HCT116 (cell line): ENCODE measurements around the gene AVEN.

Source experiments
- CTCF ChIP-seq, 3 experiments: fragments of 200-600 bp in 1 of 3; sonication (generic) in 1 of 3; IDR thresholded peaks in 2 of 3; conservative IDR thresholded peaks in 1 of 3; 2 replicates each; pipeline ENCODE4 v1.5.1; 2012 to 2017; ENCODE audit warnings: low read depth in 2 of 3, low read length in 2 of 3, antibody characterized with exemption in 1 of 3, borderline replicate concordance in 1 of 3, control low read depth in 1 of 3, mild to moderate bottlenecking in 1 of 3, mixed read lengths in 1 of 3, mixed run types in 1 of 3, moderate library complexity in 1 of 3; ENCODE audit not compliant: insufficient read depth in 1 of 3
- POLR2A ChIP-seq: IDR thresholded peaks from 2 replicates; pipeline ENCODE4 v1.7.0; 2011; ENCODE audit warnings: borderline replicate concordance; ENCODE audit not compliant: insufficient read depth, insufficient read length; ENCODE audit errors: extremely low read depth
- POLR2AphosphoS5 ChIP-seq: IDR thresholded peaks from 2 replicates; pipeline ENCODE4 v1.6.1; 2011; ENCODE audit warnings: mild to moderate bottlenecking, low read depth, low read length, moderate library complexity
- TCF7L2 ChIP-seq: IDR thresholded peaks from 2 replicates; pipeline ENCODE4 v1.7.0; 2011; ENCODE audit warnings: borderline replicate concordance, inconsistent platforms; ENCODE audit not compliant: insufficient read depth, insufficient read length; ENCODE audit errors: extremely low read depth
- YY1 ChIP-seq: IDR thresholded peaks from 2 replicates; pipeline ENCODE4 v1.6.1; 2011; ENCODE audit warnings: low read length, low read depth, moderate library complexity, mild to moderate bottlenecking; ENCODE audit not compliant: insufficient replicate concordance; ENCODE audit errors: extremely low read depth
- ZFX ChIP-seq: fragments of 450-650 bp; IDR thresholded peaks from 2 replicates; pipeline ENCODE4 v1.6.1; 2017

GRCh38 chr15:34009656-34010055 is 29.3 kb downstream of the AVEN start:
- no peak for TF ChIP-seq TCF7L2
- TF ChIP-seq POLR2AphosphoS5: no peak
- no peak for TF ChIP-seq YY1
- no peak for TF ChIP-seq CTCF (IDR thresholded peaks at IDR 0.05 in 2 of 3, conservative IDR thresholded peaks at IDR 0.05 in 1 of 3; ENCODE audit: borderline replicate concordance in 1 of 3, insufficient read depth in 1 of 3, low read depth in 2 of 3, low read length in 2 of 3)
- TF ChIP-seq ZFX: no peak
- no peak for TF ChIP-seq POLR2A
